ENCODE data around the gene DHRS11. TPM values are rescaled to one million over a fixed set of nuclear protein-coding genes. Genes with fewer than 3 reads are reported as not detected.

Gene DHRS11
- polyA plus RNA-seq, 1 of the 3 experiments (the other 2 are of a cell fraction), result 31.6 TPM

DNA sequence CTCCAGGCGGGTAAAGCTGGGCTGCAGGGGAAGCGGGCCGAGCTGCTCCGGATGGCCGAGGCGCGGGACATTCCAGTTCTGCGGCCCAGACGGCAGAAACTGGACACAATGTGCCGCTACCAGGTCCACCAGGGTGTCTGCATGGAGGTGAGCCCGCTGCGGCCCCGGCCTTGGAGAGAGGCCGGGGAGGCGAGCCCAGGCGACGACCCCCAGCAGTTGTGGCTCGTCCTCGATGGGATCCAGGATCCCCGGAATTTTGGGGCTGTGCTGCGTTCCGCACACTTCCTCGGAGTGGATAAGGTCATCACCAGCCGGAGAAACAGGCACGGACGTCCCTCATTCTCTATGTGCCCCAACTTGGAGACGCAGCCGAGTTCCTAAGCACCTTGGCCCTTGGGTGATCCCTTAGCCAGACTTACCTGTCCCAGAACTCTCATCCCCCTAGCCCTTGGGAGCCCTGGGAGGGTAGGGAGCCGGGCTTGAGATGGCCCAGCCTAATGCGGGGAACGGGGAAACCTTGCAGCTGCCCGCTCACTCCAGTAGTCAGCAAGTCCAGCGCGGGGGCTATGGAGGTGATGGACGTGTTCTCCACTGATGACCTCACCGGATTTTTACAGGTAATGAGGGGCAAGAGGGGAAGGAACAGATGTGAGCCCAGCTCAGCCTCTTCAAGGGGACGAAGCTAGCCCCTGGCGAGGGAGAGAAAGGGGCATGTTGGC, 10.5 kb downstream of the DHRS11 start:
- Histone ChIP-seq H3K9ac (peak overlapping the region; percentile 84), H3K27me3 (ENCODE audit: insufficient read depth) (no peaks in the 10 kb centered on the region), H3K9me3 (no peaks in the 10 kb centered on the region), H3K4me1 (ENCODE audit: control insufficient read depth in 1 of 2, insufficient read depth in 2 of 2, low read depth in 1 of 2, low read length in 1 of 2) (peaks cover 0 to 21% of the 10 kb centered on the region in 2 experiments; a peak in 2 of 4 replicates), H4K20me1 (ENCODE audit: insufficient read depth) (peaks cover 7% of the 10 kb centered on the region; the same call in 1 of the 2 replicates), H2AFZ (ENCODE audit: low read depth) (peak overlapping the region; percentile 82), H3K4me2 (peak overlapping the region; percentile 94), H3K4me3 (ENCODE audit: low read depth in 2 of 2, low read length in 1 of 2) (peak overlapping the region; percentile 85 to 90), H3K36me3 (replicated peaks in 1 of 2; ENCODE audit: control insufficient read depth in 1 of 2, insufficient read depth in 2 of 2, low read length in 1 of 2) (peaks cover 0 to 4% of the 10 kb centered on the region in 2 experiments), H3K27ac (ENCODE audit: low read depth in 2 of 2, low read length in 1 of 2) (peak overlapping the region; percentile 76 to 78; a peak in 3 of 4 replicates), H3F3A (replicated peaks; ENCODE audit: insufficient read depth) (peaks cover 16% of the 10 kb centered on the region), H3K79me2 (ENCODE audit: insufficient read depth) (peaks cover 35% of the 10 kb centered on the region; the same call in 1 of the 2 replicates), H3K9me2 (no peaks in the 10 kb centered on the region)
- 0% methylated on average over 12 of the region's 38 CpGs for WGBS (ENCODE audit: low lambda C conversion rate)
- TF ChIP-seq CHD2 (IDR thresholded peaks at IDR 0.05; ENCODE audit: low read length, partially characterized antibody) (no peak), RCOR1 (IDR thresholded peaks at IDR 0.05; ENCODE audit: low read length) (no peak), SIN3A (IDR thresholded peaks at IDR 0.05; ENCODE audit: borderline replicate concordance, low read depth, low read length) (no peak), GATA2 (CRISPR knock-in tag; IDR thresholded peaks at IDR 0.05) (no peak), TEAD4 (IDR thresholded peaks at IDR 0.05; ENCODE audit: borderline replicate concordance, insufficient read depth) (no peak)
- TF ChIP-seq, protein P1, sequence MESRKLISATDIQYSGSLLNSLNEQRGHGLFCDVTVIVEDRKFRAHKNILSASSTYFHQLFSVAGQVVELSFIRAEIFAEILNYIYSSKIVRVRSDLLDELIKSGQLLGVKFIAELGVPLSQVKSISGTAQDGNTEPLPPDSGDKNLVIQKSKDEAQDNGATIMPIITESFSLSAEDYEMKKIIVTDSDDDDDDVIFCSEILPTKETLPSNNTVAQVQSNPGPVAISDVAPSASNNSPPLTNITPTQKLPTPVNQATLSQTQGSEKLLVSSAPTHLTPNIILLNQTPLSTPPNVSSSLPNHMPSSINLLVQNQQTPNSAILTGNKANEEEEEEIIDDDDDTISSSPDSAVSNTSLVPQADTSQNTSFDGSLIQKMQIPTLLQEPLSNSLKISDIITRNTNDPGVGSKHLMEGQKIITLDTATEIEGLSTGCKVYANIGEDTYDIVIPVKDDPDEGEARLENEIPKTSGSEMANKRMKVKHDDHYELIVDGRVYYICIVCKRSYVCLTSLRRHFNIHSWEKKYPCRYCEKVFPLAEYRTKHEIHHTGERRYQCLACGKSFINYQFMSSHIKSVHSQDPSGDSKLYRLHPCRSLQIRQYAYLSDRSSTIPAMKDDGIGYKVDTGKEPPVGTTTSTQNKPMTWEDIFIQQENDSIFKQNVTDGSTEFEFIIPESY (IDR thresholded peaks at IDR 0.05; ENCODE audit: borderline replicate concordance, low read depth), result no peak
- POLR2A ChIA-PET, result interaction anchor here (0.5 to 2.2 kb wide), 5 partner anchors 10 to 617 kb away, joined by 3 to 16 read pairs (median 5); partner anchors contain the start of gene DHRS11
- CTCF ChIA-PET, result interaction anchor here (0.6 to 4.4 kb wide), 60 partner anchors 8 to 969 kb away, joined by 3 to 86 read pairs (median 4); partner anchors contain the start of genes DHRS11, MYO19 and PIGW
- DNase-seq, result no peak

GRCh38 chr17:36602924-36603384, 11.3 kb downstream of the DHRS11 start:
- 2% methylated on average over 5 of the region's 5 CpGs for whole genome bisulfite sequencing (ENCODE audit: low lambda C conversion rate)

More at GRCh38 chr17:36602924-36603384, 11.3 kb downstream of the DHRS11 start:
- peak; percentile 88 for DNase-seq
- POLR2A ChIA-PET, result interaction anchor here (0.8 kb wide), 1 partner anchor 573 kb away, joined by 3 read pairs; no protein-coding TSS in a partner anchor
- H2AFZ ChIP-seq (ENCODE audit: low read depth), result no peak overlapping the region
- H3K27ac ChIP-seq (ENCODE audit: low read depth in 2 of 2, low read length in 1 of 2), result no peak overlapping the region
- CTCF ChIA-PET, result interaction anchor here (0.6 to 4.4 kb wide), 65 partner anchors 9 to 1689 kb away, joined by 3 to 86 read pairs (median 4); partner anchors contain the start of gene DHRS11
- H3K4me2 ChIP-seq, result peak overlapping the region; percentile 94
- H3K27me3 ChIP-seq (ENCODE audit: insufficient read depth), result no peaks in the 10 kb centered on the region
- TF ChIP-seq SIN3A (IDR thresholded peaks at IDR 0.05; ENCODE audit: borderline replicate concordance, low read depth, low read length) (no peak; the same call in 1 of the 2 replicates), CTCF (IDR thresholded peaks at IDR 0.05) (peak; percentile 78), SMC3 (IDR thresholded peaks at IDR 0.05; ENCODE audit: low read depth, low read length) (peak; percentile 30; the same call in 1 of the 2 replicates), FOSL2 (IDR thresholded peaks at IDR 0.05; ENCODE audit: borderline replicate concordance, low read depth) (no peak), TCF12 (IDR thresholded peaks at IDR 0.05) (no peak), FOXM1 (IDR thresholded peaks at IDR 0.05; ENCODE audit: low read depth) (no peak), RAD21 (IDR thresholded peaks at IDR 0.05; ENCODE audit: low read length) (peak; percentile 81), CHD2 (IDR thresholded peaks at IDR 0.05; ENCODE audit: low read length, partially characterized antibody) (peak; percentile 66), GABPA (IDR thresholded peaks at IDR 0.05; ENCODE audit: low read depth) (no peak)
- TF ChIP-seq, protein P2, sequence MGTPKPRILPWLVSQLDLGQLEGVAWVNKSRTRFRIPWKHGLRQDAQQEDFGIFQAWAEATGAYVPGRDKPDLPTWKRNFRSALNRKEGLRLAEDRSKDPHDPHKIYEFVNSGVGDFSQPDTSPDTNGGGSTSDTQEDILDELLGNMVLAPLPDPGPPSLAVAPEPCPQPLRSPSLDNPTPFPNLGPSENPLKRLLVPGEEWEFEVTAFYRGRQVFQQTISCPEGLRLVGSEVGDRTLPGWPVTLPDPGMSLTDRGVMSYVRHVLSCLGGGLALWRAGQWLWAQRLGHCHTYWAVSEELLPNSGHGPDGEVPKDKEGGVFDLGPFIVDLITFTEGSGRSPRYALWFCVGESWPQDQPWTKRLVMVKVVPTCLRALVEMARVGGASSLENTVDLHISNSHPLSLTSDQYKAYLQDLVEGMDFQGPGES (IDR thresholded peaks at IDR 0.05; ENCODE audit: low read depth, low read length), result no peak
- TF ChIP-seq, protein P3, sequence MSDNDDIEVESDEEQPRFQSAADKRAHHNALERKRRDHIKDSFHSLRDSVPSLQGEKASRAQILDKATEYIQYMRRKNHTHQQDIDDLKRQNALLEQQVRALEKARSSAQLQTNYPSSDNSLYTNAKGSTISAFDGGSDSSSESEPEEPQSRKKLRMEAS (IDR thresholded peaks at IDR 0.05; ENCODE audit: low read depth), result no peak
- peak overlapping the region; percentile 84; the same call in 1 of the 2 replicates for H3K9ac ChIP-seq
- H3K4me1 ChIP-seq (ENCODE audit: control insufficient read depth in 1 of 2, insufficient read depth in 2 of 2, low read depth in 1 of 2, low read length in 1 of 2), result peaks cover 0 to 21% of the 10 kb centered on the region in 2 experiments; a peak in 2 of 4 replicates
- H4K20me1 ChIP-seq (ENCODE audit: insufficient read depth), result peaks cover 7% of the 10 kb centered on the region; the same call in 1 of the 2 replicates
- peaks cover 16% of the 10 kb centered on the region for H3F3A ChIP-seq (replicated peaks; ENCODE audit: insufficient read depth)
- H3K4me3 ChIP-seq (ENCODE audit: low read depth in 2 of 2, low read length in 1 of 2), result peak overlapping the region; percentile 85 to 90
- no peaks in the 10 kb centered on the region for H3K9me3 ChIP-seq
- H3K9me2 ChIP-seq, result no peaks in the 10 kb centered on the region
- H3K36me3 ChIP-seq (replicated peaks in 1 of 2; ENCODE audit: control insufficient read depth in 1 of 2, insufficient read depth in 2 of 2, low read length in 1 of 2), result peaks cover 0 to 1% of the 10 kb centered on the region in 2 experiments
- H3K79me2 ChIP-seq (ENCODE audit: insufficient read depth), result peaks cover 35% of the 10 kb centered on the region; the same call in 1 of the 2 replicates
